GM19193 (cell line): ENCODE results near the gene ATAD1.

Experiments
- POLR2A ChIP-seq: IDR thresholded peaks from 4 replicates; pipeline ENCODE4 v1.6.1; 2011; ENCODE audit not compliant: insufficient read depth, insufficient read length; ENCODE audit errors: extremely low read depth

The ATAD1 gene

GRCh38 chr10:87715552-87716347 lies 102.3 kb downstream of the ATAD1 start:
- no peak for TF ChIP-seq POLR2A

GRCh38 chr10:87713707-87714106 lies 104.3 kb downstream of the ATAD1 start:
- no peak for TF ChIP-seq POLR2A

- TF ChIP-seq POLR2A: no peak
Observed at GRCh38 chr10:87712913-87713616, 105.0 kb downstream of the ATAD1 start.

- no peak for TF ChIP-seq POLR2A
Observed at GRCh38 chr10:87707254-87707653, 110.8 kb downstream of the ATAD1 start.

- TF ChIP-seq POLR2A: no peak
Observed at GRCh38 chr10:87706731-87707130, 111.3 kb downstream of the ATAD1 start.

- TF ChIP-seq POLR2A: no peak
Observed at GRCh38 chr10:87705339-87705738, 112.7 kb downstream of the ATAD1 start.

- no peak for TF ChIP-seq POLR2A
Observed at GRCh38 chr10:87703771-87704170, 114.3 kb downstream of the ATAD1 start.

GRCh38 chr10:87702973-87703294 lies 115.1 kb downstream of the ATAD1 start:
- no peak for TF ChIP-seq POLR2A

GRCh38 chr10:87702260-87702972 lies 115.6 kb downstream of the ATAD1 start:
- TF ChIP-seq POLR2A: no peak
